ENCODE measurements around the gene WWOX. TPM values are rescaled to one million over a fixed set of nuclear protein-coding genes. Genes with fewer than 3 reads are reported as not detected.

WWOX gene
- total RNA-seq, 1 donor from 2014 or later = 18.6 TPM

- no peak overlapping the region for H3K27ac Mint-ChIP-seq (ENCODE audit: unreplicated experiment)
- peaks cover under 1% of the 10 kb centered on the region for H3K9me3 Mint-ChIP-seq (ENCODE audit: unreplicated experiment)
- H3K4me1 Mint-ChIP-seq (ENCODE audit: unreplicated experiment) = peaks cover 8% of the 10 kb centered on the region
- TF ChIP-seq CTCF (IDR thresholded peaks at IDR 0.05; ENCODE audit: unreplicated experiment) = no peak
- no peaks in the 10 kb centered on the region for H3K36me3 Mint-ChIP-seq (ENCODE audit: low read depth, unreplicated experiment)
- H3K4me3 Mint-ChIP-seq (ENCODE audit: unreplicated experiment) = no peak overlapping the region
- DNase-seq (ENCODE audit: low spot score) = no peak
- no peaks in the 10 kb centered on the region for H3K27me3 Mint-ChIP-seq (ENCODE audit: unreplicated experiment)
Observed at GRCh38 chr16:78200623-78201096, 101.2 kb downstream of the WWOX start.

- Mint-ChIP-seq H3K9me3 (ENCODE audit: unreplicated experiment) (peaks cover 4% of the 10 kb centered on the region), H3K27ac (ENCODE audit: unreplicated experiment) (no peak overlapping the region), H3K4me3 (ENCODE audit: unreplicated experiment) (no peak overlapping the region), H3K4me1 (ENCODE audit: unreplicated experiment) (no peaks in the 10 kb centered on the region), H3K36me3 (ENCODE audit: low read depth, unreplicated experiment) (no peaks in the 10 kb centered on the region), H3K27me3 (ENCODE audit: unreplicated experiment) (no peaks in the 10 kb centered on the region)
- DNase-seq (ENCODE audit: low spot score) = no peak
- no peak for TF ChIP-seq CTCF (IDR thresholded peaks at IDR 0.05; ENCODE audit: unreplicated experiment)
Observed at GRCh38 chr16:78205506-78205905, 106.1 kb downstream of the WWOX start.

GRCh38 chr16:78206623-78207223, 107.3 kb downstream of the WWOX start:
- no peak for DNase-seq (ENCODE audit: low spot score)
- peaks cover 4% of the 10 kb centered on the region for H3K9me3 Mint-ChIP-seq (ENCODE audit: unreplicated experiment)
- H3K27ac Mint-ChIP-seq (ENCODE audit: unreplicated experiment) = no peak overlapping the region
- TF ChIP-seq CTCF (IDR thresholded peaks at IDR 0.05; ENCODE audit: unreplicated experiment) = no peak
- no peaks in the 10 kb centered on the region for H3K27me3 Mint-ChIP-seq (ENCODE audit: unreplicated experiment)
- no peaks in the 10 kb centered on the region for H3K36me3 Mint-ChIP-seq (ENCODE audit: low read depth, unreplicated experiment)
- no peaks in the 10 kb centered on the region for H3K4me1 Mint-ChIP-seq (ENCODE audit: unreplicated experiment)
- H3K4me3 Mint-ChIP-seq (ENCODE audit: unreplicated experiment) = no peak overlapping the region

- Mint-ChIP-seq H3K27me3 (ENCODE audit: unreplicated experiment) (peaks cover 3% of the 10 kb centered on the region), H3K27ac (ENCODE audit: unreplicated experiment) (no peak overlapping the region), H3K4me1 (ENCODE audit: unreplicated experiment) (no peaks in the 10 kb centered on the region), H3K4me3 (ENCODE audit: unreplicated experiment) (no peak overlapping the region), H3K9me3 (ENCODE audit: unreplicated experiment) (peaks cover 4% of the 10 kb centered on the region), H3K36me3 (ENCODE audit: low read depth, unreplicated experiment) (no peaks in the 10 kb centered on the region)
- no peak for DNase-seq (ENCODE audit: low spot score)
- TF ChIP-seq CTCF (IDR thresholded peaks at IDR 0.05; ENCODE audit: unreplicated experiment) = no peak
Observed at GRCh38 chr16:78209951-78210661, 110.7 kb downstream of the WWOX start.

- Mint-ChIP-seq H3K4me1 (ENCODE audit: unreplicated experiment) (no peaks in the 10 kb centered on the region), H3K9me3 (ENCODE audit: unreplicated experiment) (no peaks in the 10 kb centered on the region), H3K27ac (ENCODE audit: unreplicated experiment) (no peak overlapping the region), H3K4me3 (ENCODE audit: unreplicated experiment) (no peak overlapping the region), H3K27me3 (ENCODE audit: unreplicated experiment) (peaks cover 3% of the 10 kb centered on the region), H3K36me3 (ENCODE audit: low read depth, unreplicated experiment) (no peaks in the 10 kb centered on the region)
- no peak for DNase-seq (ENCODE audit: low spot score)
- no peak for TF ChIP-seq CTCF (IDR thresholded peaks at IDR 0.05; ENCODE audit: unreplicated experiment)
Observed at GRCh38 chr16:78211020-78211599, 111.7 kb downstream of the WWOX start.
